GM12873 (cell line): Measurements from ENCODE around the gene NSMCE4A.

Experiments used
- CTCF ChIP-seq: IDR thresholded peaks from 2 replicates; pipeline ENCODE4 v1.5.1; 2012; ENCODE audit warnings: low read depth, mild to moderate bottlenecking, moderate library complexity, low read length, control low read depth; ENCODE audit not compliant: insufficient read depth; ENCODE audit errors: missing control alignments

Gene NSMCE4A

GRCh38 chr10:121941532-121941931 is 33.5 kb downstream of the NSMCE4A start:
- TF ChIP-seq CTCF: no peak

GRCh38 chr10:121936295-121936694 is 38.7 kb downstream of the NSMCE4A start:
- TF ChIP-seq CTCF: no peak

GRCh38 chr10:121935702-121936101 is 39.3 kb downstream of the NSMCE4A start:
- no peak for TF ChIP-seq CTCF

- TF ChIP-seq CTCF: no peak
Observed at GRCh38 chr10:121928528-121928884, 46.5 kb downstream of the NSMCE4A start.

- TF ChIP-seq CTCF: no peak
Observed at GRCh38 chr10:121927841-121928527, 47.0 kb downstream of the NSMCE4A start, which contains the start of gene ATE1. TSS of gene ATE1 (minus strand) at chr10:121928031. CDS start at chr10:121927949, 82 bp downstream.

- TF ChIP-seq CTCF: no peak
Observed at GRCh38 chr10:121927318-121927840, 47.6 kb downstream of the NSMCE4A start.

GRCh38 chr10:121926671-121927317 is 48.2 kb downstream of the NSMCE4A start:
- TF ChIP-seq CTCF: no peak
